Measurements from ENCODE around the gene USP6NL.
"Not testable (repeated sequence)": the region's sequence is repeated elsewhere in the genome, so short reads cannot be mapped to it uniquely, and the experiment has no call there.

The USP6NL gene

DNA sequence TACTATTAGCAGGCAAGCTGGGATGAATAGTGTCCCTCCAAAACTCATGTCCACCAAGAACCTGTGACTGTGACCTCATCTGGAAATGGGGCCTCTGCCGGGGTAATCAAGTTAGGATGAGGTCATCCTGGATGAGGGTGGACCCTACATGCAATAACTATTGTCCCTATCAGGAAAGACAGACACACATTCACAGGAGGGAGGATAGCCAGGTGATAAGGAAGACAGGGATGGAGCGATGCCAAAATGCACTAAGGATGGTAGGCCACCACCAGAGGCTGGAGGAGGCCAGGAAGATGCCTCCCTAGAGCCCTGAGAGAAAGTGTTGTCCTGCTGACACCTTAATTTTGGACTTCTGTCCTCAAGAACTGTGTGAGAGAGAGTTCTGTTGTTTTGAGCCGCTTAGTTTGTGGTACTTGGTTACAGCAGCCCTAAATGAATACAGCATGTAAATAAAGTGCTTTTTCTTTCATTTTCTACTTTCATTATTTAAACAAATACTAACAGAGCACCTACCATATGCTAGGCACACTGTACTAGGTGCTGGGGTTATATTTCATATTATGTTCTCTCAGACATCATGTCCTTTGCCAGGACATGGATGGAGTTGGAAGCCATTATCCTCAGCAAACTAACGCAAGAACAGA lies 111.9 kb downstream of the USP6NL start:
- no peak overlapping the region for H3K56ac ChIP-seq (ENCODE audit: low read length)
- no peak overlapping the region for H3K18ac ChIP-seq (ENCODE audit: low read length)
- WGBS (ENCODE audit: extremely low coverage, insufficient coverage, low lambda C conversion rate): no CpG with 5 or more reads among the region's 4 CpGs
- no peak overlapping the region for H4K5ac ChIP-seq (ENCODE audit: low read length)
- H3K4me3 ChIP-seq (ENCODE audit: low read length): no peak overlapping the region
- no peaks in the 10 kb centered on the region for H3K79me1 ChIP-seq (ENCODE audit: low read length)
- no peak overlapping the region for H2BK5ac ChIP-seq (ENCODE audit: low read length)
- H3K4me2 ChIP-seq (ENCODE audit: low read length): no peak overlapping the region
- no peaks in the 10 kb centered on the region for H3K27me3 ChIP-seq (ENCODE audit: insufficient read depth, low read length, poor library complexity)
- H3K27ac ChIP-seq (ENCODE audit: low read depth, low read length): no peak overlapping the region
- no peak overlapping the region for H3K9ac ChIP-seq (ENCODE audit: low read length)
- no peaks in the 10 kb centered on the region for H3K36me3 ChIP-seq (ENCODE audit: control insufficient read depth, insufficient read depth, low read length)
- no peak overlapping the region for H2BK120ac ChIP-seq (ENCODE audit: low read depth, low read length)
- H3K4ac ChIP-seq (ENCODE audit: low read depth, low read length): no peak overlapping the region
- H3K4me1 ChIP-seq (ENCODE audit: control insufficient read depth, low read depth, low read length): peaks cover 1% of the 10 kb centered on the region
- peak; percentile 30 for DNase-seq
- H3K23ac ChIP-seq (ENCODE audit: low read length): no peak overlapping the region
- no peak overlapping the region for H2AK5ac ChIP-seq (ENCODE audit: low read length)
- H2BK15ac ChIP-seq (replicated peaks; ENCODE audit: low read depth): no peak overlapping the region
- H3K79me2 ChIP-seq (ENCODE audit: control insufficient read depth, insufficient read depth, low read length): no peaks in the 10 kb centered on the region
- H4K8ac ChIP-seq (ENCODE audit: low read depth, low read length): no peak overlapping the region

DNA sequence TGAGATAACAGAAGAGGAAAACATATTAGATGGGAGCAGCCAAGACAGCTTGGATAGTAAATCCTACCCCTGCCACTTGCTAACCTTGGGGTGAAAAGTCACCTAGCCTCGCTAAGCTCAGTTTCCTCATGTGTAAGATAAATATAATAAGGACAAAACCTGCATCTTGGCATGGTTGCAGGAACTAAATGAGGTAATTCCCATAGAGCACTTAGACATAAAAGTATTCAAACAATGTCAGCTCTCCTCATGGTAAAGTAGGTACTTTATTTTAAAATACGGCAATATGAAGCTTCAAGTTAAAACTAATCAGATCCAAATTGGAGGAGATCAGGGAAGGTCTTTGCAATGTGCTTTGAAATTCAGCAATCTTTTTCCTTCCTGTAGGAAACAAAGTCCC lies 113.1 kb downstream of the USP6NL start:
- H3K4me2 ChIP-seq (ENCODE audit: low read length): no peak overlapping the region
- H3K4me1 ChIP-seq (ENCODE audit: control insufficient read depth, low read depth, low read length): no peaks in the 10 kb centered on the region
- no peak overlapping the region for H4K8ac ChIP-seq (ENCODE audit: low read depth, low read length)
- H3K36me3 ChIP-seq (ENCODE audit: control insufficient read depth, insufficient read depth, low read length): no peaks in the 10 kb centered on the region
- no CpG with 5 or more reads among the region's 2 CpGs for WGBS (ENCODE audit: extremely low coverage, insufficient coverage, low lambda C conversion rate)
- H3K79me1 ChIP-seq (ENCODE audit: low read length): no peaks in the 10 kb centered on the region
- H2BK15ac ChIP-seq (replicated peaks; ENCODE audit: low read depth): no peak overlapping the region
- H4K5ac ChIP-seq (ENCODE audit: low read length): no peak overlapping the region
- no peak overlapping the region for H3K27ac ChIP-seq (ENCODE audit: low read depth, low read length)
- no peak overlapping the region for H3K9ac ChIP-seq (ENCODE audit: low read length)
- DNase-seq: no peak
- H3K4ac ChIP-seq (ENCODE audit: low read depth, low read length): no peak overlapping the region
- H3K27me3 ChIP-seq (ENCODE audit: insufficient read depth, low read length, poor library complexity): no peaks in the 10 kb centered on the region
- H3K4me3 ChIP-seq (ENCODE audit: low read length): no peak overlapping the region
- no peak overlapping the region for H3K56ac ChIP-seq (ENCODE audit: low read length)
- no peak overlapping the region for H2BK5ac ChIP-seq (ENCODE audit: low read length)
- H3K79me2 ChIP-seq (ENCODE audit: control insufficient read depth, insufficient read depth, low read length): no peaks in the 10 kb centered on the region
- no peak overlapping the region for H2AK5ac ChIP-seq (ENCODE audit: low read length)
- H3K18ac ChIP-seq (ENCODE audit: low read length): no peak overlapping the region
- H3K23ac ChIP-seq (ENCODE audit: low read length): no peak overlapping the region
- H2BK120ac ChIP-seq (ENCODE audit: low read depth, low read length): no peak overlapping the region

DNA sequence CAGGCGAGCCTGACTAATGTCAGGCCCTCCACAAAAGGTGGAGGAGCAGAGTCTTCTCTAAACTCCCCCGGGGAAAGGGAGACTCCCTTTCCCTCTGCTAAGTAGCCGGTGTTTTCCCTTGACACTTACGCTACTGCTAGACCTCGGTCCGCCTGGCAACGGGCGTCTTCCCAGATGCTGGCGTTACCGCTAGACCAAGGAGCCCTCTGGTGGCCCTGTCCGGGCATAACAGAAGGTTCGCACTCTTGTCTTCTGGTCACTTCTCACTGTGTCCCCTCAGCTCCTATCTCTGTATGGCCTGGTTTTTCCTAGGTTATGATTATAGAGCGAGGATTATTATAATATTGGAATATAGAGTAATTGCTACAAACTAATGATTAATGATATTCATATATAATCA lies 116.5 kb downstream of the USP6NL start:
- peak; percentile 42 for DNase-seq
- not testable (repeated sequence) for H3K27me3 ChIP-seq (ENCODE audit: insufficient read depth, low read length, poor library complexity); H3K18ac ChIP-seq (ENCODE audit: low read length); H3K4me2 ChIP-seq (ENCODE audit: low read length); H3K56ac ChIP-seq (ENCODE audit: low read length); H3K79me1 ChIP-seq (ENCODE audit: low read length); H4K8ac ChIP-seq (ENCODE audit: low read depth, low read length); H2BK5ac ChIP-seq (ENCODE audit: low read length); H3K4me3 ChIP-seq (ENCODE audit: low read length); H2AK5ac ChIP-seq (ENCODE audit: low read length); H3K23ac ChIP-seq (ENCODE audit: low read length); H3K4me1 ChIP-seq (ENCODE audit: control insufficient read depth, low read depth, low read length); H3K36me3 ChIP-seq (ENCODE audit: control insufficient read depth, insufficient read depth, low read length); H3K27ac ChIP-seq (ENCODE audit: low read depth, low read length); H3K79me2 ChIP-seq (ENCODE audit: control insufficient read depth, insufficient read depth, low read length); H2BK120ac ChIP-seq (ENCODE audit: low read depth, low read length); H4K5ac ChIP-seq (ENCODE audit: low read length); H3K9ac ChIP-seq (ENCODE audit: low read length); H3K4ac ChIP-seq (ENCODE audit: low read depth, low read length); H2BK15ac ChIP-seq (replicated peaks; ENCODE audit: low read depth)
- WGBS (ENCODE audit: extremely low coverage, insufficient coverage, low lambda C conversion rate): no CpG with 5 or more reads among the region's 13 CpGs

DNA sequence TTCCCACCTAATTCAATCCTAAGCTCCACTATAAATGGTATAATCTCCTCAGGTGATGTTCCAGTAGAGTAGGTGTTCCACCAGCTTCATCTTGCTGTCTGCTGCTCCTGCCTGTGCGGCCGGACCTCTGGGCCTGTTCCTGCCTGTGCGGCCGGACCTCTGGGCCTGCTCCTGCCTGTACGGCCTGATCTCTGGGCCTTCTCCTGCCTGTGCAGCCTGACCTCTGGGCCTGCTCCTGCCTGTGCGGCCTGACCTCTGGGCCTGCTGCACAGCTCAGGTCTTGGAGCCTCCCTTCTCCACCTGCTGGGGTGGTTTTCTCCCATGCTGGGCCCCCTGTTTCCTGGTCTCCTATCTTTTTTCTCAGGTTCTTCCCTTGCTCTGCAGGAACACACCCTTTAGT lies 117.8 kb downstream of the USP6NL start:
- DNase-seq: no peak
- H3K27me3 ChIP-seq (ENCODE audit: insufficient read depth, low read length, poor library complexity): no peaks in the 10 kb centered on the region
- no peaks in the 10 kb centered on the region for H3K79me1 ChIP-seq (ENCODE audit: low read length)
- H3K79me2 ChIP-seq (ENCODE audit: control insufficient read depth, insufficient read depth, low read length): no peaks in the 10 kb centered on the region
- no peak overlapping the region for H4K8ac ChIP-seq (ENCODE audit: low read depth, low read length)
- no peak overlapping the region for H2AK5ac ChIP-seq (ENCODE audit: low read length)
- no peak overlapping the region for H3K18ac ChIP-seq (ENCODE audit: low read length)
- H3K36me3 ChIP-seq (ENCODE audit: control insufficient read depth, insufficient read depth, low read length): peaks cover 2% of the 10 kb centered on the region
- H3K27ac ChIP-seq (ENCODE audit: low read depth, low read length): no peak overlapping the region
- no peak overlapping the region for H2BK5ac ChIP-seq (ENCODE audit: low read length)
- H3K9ac ChIP-seq (ENCODE audit: low read length): no peak overlapping the region
- H3K4me1 ChIP-seq (ENCODE audit: control insufficient read depth, low read depth, low read length): no peaks in the 10 kb centered on the region
- no peak overlapping the region for H3K56ac ChIP-seq (ENCODE audit: low read length)
- H3K4ac ChIP-seq (ENCODE audit: low read depth, low read length): no peak overlapping the region
- no peak overlapping the region for H3K4me3 ChIP-seq (ENCODE audit: low read length)
- H4K5ac ChIP-seq (ENCODE audit: low read length): no peak overlapping the region
- H2BK120ac ChIP-seq (ENCODE audit: low read depth, low read length): no peak overlapping the region
- no peak overlapping the region for H3K4me2 ChIP-seq (ENCODE audit: low read length)
- H3K23ac ChIP-seq (ENCODE audit: low read length): no peak overlapping the region
- H2BK15ac ChIP-seq (replicated peaks; ENCODE audit: low read depth): no peak overlapping the region
- WGBS (ENCODE audit: extremely low coverage, insufficient coverage, low lambda C conversion rate): no CpG with 5 or more reads among the region's 6 CpGs

DNA sequence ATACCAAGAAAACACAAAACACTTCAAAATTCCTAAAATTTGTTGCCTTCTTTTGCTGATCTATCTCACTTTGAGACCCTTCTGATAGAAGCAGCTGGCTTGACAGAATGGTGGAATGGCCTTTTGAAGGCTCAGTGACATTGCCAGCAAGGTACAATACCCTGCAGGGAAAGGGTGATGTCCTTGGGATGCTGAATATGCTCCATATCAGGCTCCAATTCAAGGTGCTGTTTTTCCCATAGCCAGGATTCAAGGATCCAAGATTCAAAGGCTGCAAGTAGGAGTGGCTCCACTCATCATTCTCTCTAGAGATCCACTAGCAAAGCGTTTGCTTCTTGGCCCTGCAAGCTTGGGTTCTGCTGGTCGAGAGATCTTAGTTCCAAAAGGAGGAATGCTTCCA lies 120.4 kb downstream of the USP6NL start:
- Histone ChIP-seq H3K18ac (ENCODE audit: low read length) (no peak overlapping the region), H2BK120ac (ENCODE audit: low read depth, low read length) (no peak overlapping the region), H3K9ac (ENCODE audit: low read length) (no peak overlapping the region), H3K4me3 (ENCODE audit: low read length) (no peak overlapping the region), H3K27me3 (ENCODE audit: insufficient read depth, low read length, poor library complexity) (no peaks in the 10 kb centered on the region), H3K27ac (ENCODE audit: low read depth, low read length) (no peak overlapping the region), H3K36me3 (ENCODE audit: control insufficient read depth, insufficient read depth, low read length) (peaks cover 2% of the 10 kb centered on the region), H2AK5ac (ENCODE audit: low read length) (no peak overlapping the region), H3K23ac (ENCODE audit: low read length) (no peak overlapping the region), H3K4me2 (ENCODE audit: low read length) (no peak overlapping the region), H3K79me2 (ENCODE audit: control insufficient read depth, insufficient read depth, low read length) (no peaks in the 10 kb centered on the region), H3K56ac (ENCODE audit: low read length) (no peak overlapping the region), H4K5ac (ENCODE audit: low read length) (no peak overlapping the region), H3K79me1 (ENCODE audit: low read length) (no peaks in the 10 kb centered on the region), H2BK5ac (ENCODE audit: low read length) (no peak overlapping the region), H3K4ac (ENCODE audit: low read depth, low read length) (no peak overlapping the region), H3K4me1 (ENCODE audit: control insufficient read depth, low read depth, low read length) (no peaks in the 10 kb centered on the region), H4K8ac (ENCODE audit: low read depth, low read length) (no peak overlapping the region), H2BK15ac (replicated peaks; ENCODE audit: low read depth) (no peak overlapping the region)
- no peak for DNase-seq
- WGBS (ENCODE audit: extremely low coverage, insufficient coverage, low lambda C conversion rate): no CpG with 5 or more reads among the region's 2 CpGs

DNA sequence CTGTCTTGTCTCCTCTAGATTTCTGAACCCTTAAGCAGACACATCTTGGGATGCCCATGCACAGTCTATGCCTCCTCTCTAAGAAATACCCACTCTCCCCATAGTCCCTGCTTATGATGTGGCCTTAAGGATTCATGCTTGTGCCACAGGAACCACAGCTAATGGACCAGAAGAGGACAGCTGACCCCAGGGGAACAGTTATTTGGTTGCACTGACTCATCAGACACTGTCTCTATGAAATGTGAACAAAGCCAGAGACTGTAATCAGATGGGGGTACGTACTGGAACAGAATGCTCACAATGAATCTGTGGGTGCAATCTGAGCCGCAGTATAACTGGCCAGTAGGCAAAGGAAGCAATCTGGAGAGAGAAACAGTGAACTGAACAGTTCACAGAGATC lies 121.9 kb downstream of the USP6NL start:
- no peak overlapping the region for H3K4me3 ChIP-seq (ENCODE audit: low read length)
- H4K5ac ChIP-seq (ENCODE audit: low read length): no peak overlapping the region
- no peak overlapping the region for H2AK5ac ChIP-seq (ENCODE audit: low read length)
- H2BK15ac ChIP-seq (replicated peaks; ENCODE audit: low read depth): no peak overlapping the region
- H3K36me3 ChIP-seq (ENCODE audit: control insufficient read depth, insufficient read depth, low read length): peaks cover 2% of the 10 kb centered on the region
- no peak overlapping the region for H3K23ac ChIP-seq (ENCODE audit: low read length)
- H3K4me1 ChIP-seq (ENCODE audit: control insufficient read depth, low read depth, low read length): no peaks in the 10 kb centered on the region
- H4K8ac ChIP-seq (ENCODE audit: low read depth, low read length): no peak overlapping the region
- no peaks in the 10 kb centered on the region for H3K27me3 ChIP-seq (ENCODE audit: insufficient read depth, low read length, poor library complexity)
- H3K27ac ChIP-seq (ENCODE audit: low read depth, low read length): no peak overlapping the region
- no peak overlapping the region for H3K4ac ChIP-seq (ENCODE audit: low read depth, low read length)
- no peak overlapping the region for H2BK120ac ChIP-seq (ENCODE audit: low read depth, low read length)
- H3K56ac ChIP-seq (ENCODE audit: low read length): no peak overlapping the region
- H3K79me2 ChIP-seq (ENCODE audit: control insufficient read depth, insufficient read depth, low read length): no peaks in the 10 kb centered on the region
- no peak overlapping the region for H3K4me2 ChIP-seq (ENCODE audit: low read length)
- no peak for DNase-seq
- no peak overlapping the region for H2BK5ac ChIP-seq (ENCODE audit: low read length)
- no peaks in the 10 kb centered on the region for H3K79me1 ChIP-seq (ENCODE audit: low read length)
- no peak overlapping the region for H3K9ac ChIP-seq (ENCODE audit: low read length)
- H3K18ac ChIP-seq (ENCODE audit: low read length): no peak overlapping the region
- WGBS (ENCODE audit: extremely low coverage, insufficient coverage, low lambda C conversion rate): no CpG with 5 or more reads among the region's 2 CpGs
